ENCODE results near the gene ANO1.

Gene ANO1

GRCh38 chr11:70072861-70073755, 5.0 kb upstream of the ANO1 start:
- peak; percentile 17 for DNase-seq (ENCODE audit: low spot score)

DNA sequence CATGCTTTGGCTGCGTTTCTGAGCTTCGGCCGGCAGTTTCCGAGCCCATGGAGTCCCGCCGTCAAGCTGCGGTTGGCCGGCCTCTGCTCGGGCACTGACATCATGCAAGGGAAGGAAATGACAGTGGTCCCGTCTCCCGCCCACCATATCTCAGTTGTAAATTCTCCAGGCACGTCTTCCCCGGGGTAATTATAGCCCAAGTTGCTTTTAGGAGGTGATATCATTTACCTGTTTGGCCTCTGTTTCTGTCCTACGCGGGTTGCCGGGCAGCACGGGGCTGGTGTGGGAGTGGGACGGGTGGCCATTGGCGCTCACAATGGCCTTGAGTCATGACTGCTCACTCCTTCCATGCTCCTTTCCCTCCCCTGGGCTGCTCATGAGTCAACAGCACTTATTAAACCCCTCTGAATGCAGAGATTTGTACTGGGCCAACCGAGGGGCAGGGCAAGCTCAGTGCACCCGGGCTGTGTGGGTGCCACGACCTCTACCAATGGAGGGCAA, 4.2 kb upstream of the ANO1 start:
- no peak for DNase-seq (ENCODE audit: low spot score)

DNA sequence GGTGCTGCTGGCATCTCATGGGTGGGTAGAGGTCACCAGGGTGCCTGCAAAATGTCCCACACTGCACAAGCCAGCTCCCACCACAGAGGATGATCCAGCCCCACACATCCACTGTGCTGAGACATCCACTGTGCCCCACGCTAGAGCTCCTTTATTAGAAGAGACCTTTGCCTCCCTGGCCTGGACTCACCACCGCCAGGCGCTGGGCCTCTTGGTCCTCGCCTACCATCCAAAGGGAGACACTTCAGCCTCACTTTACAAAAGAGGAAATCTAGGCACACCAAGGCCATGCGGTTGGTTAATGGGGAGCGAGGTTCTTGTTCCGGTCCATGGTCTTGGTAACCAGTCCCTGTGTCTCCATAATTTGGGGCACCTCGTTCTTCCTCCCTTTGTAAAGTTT, 3.4 kb upstream of the ANO1 start:
- DNase-seq (ENCODE audit: low spot score): no peak

DNA sequence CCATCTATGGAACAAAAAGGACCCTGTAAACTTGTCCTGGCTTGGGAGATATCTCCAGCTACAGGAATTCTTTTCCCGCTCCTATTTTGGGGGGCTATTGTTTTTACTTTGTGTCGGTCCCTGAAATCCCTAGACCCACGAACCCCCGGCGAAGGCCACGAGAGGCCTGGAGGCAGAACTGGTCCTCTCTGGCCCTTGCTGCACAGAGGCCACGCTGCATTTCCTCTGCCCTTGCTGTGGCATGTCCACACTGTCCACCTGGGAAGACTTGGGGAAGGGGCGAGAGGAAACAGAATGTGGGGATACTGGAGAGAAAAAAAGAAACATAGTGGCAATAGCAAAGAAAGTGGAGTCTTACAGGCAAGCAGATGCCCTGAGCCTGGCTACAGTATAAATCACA, 2.3 kb upstream of the ANO1 start:
- DNase-seq (ENCODE audit: low spot score): no peak

DNA sequence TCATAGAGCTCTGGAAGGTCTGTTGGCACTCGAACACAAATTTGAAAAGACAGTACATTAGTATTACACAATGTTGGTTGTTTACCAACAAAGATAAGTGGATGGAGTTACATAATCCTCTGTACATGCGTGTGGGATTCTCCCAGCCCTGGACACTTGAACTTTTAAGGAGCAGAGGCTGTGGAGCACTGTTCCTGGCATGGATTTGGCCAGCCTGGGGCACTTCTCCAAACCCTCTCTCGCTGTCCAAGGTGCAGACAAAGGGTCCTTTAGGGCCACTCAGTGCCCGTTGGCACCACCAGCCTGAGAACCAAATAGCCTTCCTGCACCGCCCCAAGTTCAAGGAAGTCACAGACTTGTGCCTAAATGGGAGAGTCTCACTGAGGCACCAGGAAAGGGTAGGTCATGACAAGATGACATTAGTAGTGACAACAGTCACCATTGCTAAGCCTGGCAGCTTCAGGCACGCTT, 1.6 kb upstream of the ANO1 start:
- no peak for DNase-seq (ENCODE audit: low spot score)

DNA sequence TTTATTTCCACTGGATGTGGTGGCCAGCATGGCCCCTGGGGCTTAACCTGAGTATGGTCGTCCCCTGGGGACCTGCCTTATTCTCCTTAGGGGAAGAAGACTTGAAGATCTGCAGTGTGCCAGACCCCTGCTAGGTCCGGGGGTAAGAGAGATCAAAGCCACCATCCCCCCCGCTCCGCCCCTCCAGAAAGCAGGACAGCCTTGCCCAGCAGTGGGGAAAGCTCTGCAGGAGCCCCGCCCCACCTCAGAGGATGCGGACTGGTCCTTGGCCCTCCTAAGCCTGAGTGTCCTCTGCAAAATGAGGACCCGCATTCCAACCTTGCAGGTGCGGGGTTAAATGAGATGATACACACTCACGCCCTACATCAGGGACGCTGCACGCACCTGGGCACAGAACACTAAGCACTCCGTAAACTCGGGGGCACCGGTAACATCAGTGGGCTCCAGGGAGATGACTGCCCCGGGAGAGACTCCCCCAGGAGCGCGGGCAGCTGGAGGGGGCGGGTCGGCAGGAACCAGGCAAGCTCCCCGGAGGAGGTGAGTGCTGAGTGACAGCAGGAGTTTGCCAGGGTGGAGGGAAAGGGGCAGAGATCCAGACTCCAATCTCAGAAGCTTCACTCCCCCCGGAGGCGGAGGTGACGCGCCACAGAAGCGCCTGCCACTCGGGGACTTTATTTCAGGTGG, 564 bp upstream of the ANO1 start:
- DNase-seq (ENCODE audit: low spot score): peak; percentile 46

- DNase-seq (ENCODE audit: low spot score): peak; percentile 72
Measured at GRCh38 chr11:70078781-70079616, 882 bp downstream of the ANO1 start.

- DNase-seq (ENCODE audit: low spot score): no peak
Measured at GRCh38 chr11:70079691-70080090, 1.6 kb downstream of the ANO1 start.

DNA sequence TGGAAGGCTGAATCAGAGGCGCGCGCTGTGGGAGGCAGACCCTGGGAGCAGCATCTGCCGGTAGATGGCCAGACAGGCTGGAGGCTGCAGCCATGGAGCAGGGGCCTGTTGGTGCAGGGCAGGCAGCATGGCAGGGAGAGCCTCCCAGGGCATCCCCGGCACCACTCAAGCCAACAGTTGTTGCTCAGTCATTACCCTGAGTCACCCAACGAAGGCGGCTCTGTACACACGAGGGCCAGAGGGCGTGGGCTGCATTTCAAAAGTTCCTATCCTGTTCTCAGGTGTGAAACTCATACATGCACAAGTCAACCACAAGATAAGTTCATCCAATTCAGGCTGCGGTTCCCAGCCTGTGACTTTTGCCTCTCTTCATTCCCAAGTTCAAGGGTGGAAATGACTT, 2.6 kb downstream of the ANO1 start:
- DNase-seq (ENCODE audit: low spot score): no peak

GRCh38 chr11:70082829-70083228, 4.7 kb downstream of the ANO1 start:
- DNase-seq (ENCODE audit: low spot score): no peak

GRCh38 chr11:70084046-70084984, 6.2 kb downstream of the ANO1 start:
- DNase-seq (ENCODE audit: low spot score): no peak

- no peak for DNase-seq (ENCODE audit: low spot score)
Measured at GRCh38 chr11:70085815-70086769, 8.0 kb downstream of the ANO1 start.

DNA sequence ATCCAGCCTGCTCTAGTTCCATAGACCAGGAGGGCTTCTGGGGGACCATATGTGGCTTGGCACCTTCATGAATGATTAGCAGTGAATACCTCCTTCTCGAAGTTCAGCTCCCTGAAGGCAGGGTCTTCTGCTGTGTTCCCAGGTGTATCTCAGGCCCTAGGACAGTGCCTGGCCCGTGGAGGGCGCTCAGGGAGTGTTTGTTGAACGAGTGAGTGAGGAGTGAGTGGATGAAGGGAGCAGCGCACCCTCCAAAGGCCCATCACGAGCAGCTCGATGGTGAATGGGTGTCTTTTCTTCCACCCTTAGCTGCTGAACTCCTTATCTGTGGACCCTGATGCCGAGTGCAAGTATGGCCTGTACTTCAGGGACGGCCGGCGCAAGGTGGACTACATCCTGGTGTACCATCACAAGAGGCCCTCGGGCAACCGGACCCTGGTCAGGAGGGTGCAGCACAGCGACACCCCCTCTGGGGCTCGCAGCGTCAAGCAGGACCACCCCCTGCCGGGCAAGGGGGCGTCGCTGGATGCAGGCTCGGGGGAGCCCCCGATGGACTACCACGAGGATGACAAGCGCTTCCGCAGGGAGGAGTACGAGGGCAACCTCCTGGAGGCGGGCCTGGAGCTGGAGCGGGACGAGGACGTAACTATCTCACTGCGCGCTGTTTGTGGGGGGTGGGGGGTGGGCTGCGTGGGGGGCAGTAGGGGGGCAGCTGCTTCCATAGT, 9.5 kb downstream of the ANO1 start:
- DNase-seq (ENCODE audit: low spot score): peak; percentile 84

- DNase-seq (ENCODE audit: low spot score): no peak
Measured at GRCh38 chr11:70088735-70089250, 10.7 kb downstream of the ANO1 start.

DNA sequence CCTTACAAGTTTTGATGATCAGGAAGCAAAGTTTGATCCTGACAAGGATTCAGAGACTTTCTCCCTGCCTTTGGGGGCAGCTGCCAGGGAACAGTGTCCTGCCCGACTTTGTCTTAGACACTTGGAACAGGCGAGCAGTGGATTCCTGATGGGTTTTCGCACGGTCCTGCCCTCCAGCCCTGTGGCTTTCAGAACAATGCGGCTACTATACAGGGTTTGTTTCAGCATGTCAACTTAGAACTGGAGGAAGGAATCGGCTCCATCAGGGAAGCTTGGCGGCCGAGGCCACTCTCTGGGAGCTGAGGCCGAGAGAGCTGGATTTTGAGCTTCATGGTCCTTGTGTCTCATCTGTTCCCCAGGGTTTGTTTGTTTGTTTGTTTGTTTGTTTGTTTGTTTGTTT, 11.5 kb downstream of the ANO1 start:
- DNase-seq (ENCODE audit: low spot score): no peak

DNA sequence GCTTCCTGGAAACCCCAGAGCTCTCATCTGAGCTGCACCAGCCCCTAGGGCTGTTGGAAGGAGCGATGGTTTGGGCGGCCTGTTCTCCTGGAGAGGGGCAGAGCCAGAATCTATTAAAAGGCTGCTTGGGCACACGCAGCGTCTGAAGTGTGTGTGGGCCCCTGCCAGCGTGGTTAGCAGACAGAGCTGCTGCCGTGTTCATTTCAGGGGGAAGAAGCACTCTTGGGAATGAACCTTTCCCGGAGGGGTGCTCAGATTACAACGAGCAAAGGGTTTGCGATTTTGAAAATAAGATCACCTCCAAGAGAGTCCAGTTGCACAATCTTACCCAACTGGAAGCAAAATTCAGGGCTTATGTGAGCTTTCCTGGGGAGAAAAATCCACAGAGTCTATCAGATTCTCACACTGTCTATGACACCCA, 12.9 kb downstream of the ANO1 start:
- no peak for DNase-seq (ENCODE audit: low spot score)

- DNase-seq (ENCODE audit: low spot score): no peak
Measured at GRCh38 chr11:70091638-70092037, 13.5 kb downstream of the ANO1 start.

DNA sequence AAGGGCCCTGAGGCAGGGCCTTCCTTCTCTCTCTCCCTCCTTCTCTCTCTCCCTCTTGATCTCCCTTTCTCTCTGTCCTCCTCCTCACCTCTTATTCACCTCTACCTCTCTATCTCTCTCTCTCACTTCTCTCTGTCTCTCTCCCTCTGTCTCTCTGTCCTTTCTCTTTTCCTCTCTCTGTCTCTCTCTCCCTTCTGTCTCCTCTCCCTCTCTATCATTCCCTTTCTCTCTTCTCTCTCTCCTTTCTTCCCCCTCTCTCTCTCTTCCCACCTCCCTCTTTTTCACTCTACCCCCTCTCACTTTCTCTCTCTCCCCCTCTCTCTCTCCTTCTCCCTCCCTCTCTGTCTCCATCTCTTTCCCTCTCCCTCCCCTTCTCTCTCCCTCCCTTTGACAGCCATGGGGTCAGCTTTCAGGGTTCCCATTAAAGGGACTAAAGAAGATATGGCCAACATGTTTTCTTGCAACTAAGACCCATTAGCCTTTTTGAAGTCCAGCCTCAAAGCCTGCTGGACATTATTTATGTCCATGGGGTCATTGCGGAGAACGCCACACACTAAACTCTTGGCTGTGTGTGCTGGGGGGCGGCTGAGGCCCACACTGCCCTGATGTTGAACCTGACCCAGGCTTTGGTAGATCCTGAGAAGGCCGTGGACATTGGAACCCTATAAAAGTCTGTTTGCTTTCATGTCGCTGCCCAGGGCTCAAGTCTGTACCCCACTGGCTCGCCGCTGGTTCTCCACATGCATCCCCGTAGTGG, 15.0 kb downstream of the ANO1 start:
- DNase-seq (ENCODE audit: low spot score): no peak
